ENCODE data around the gene MRPL17. TPM values are rescaled to one million over a fixed set of nuclear protein-coding genes. Genes with fewer than 3 reads are reported as not detected.
"Not testable (repeated sequence)": the region's sequence is repeated elsewhere in the genome, so short reads cannot be mapped to it uniquely, and the experiment has no call there.

Gene MRPL17
- total RNA-seq, 1 experiment from 2014 or later, result 75.0 TPM

GRCh38 chr11:6703247-6704063 lies 20.3 kb upstream of the MRPL17 start:
- no peaks in the 10 kb centered on the region for H3K9me3 ChIP-seq (ENCODE audit: control insufficient read depth in 1 of 2, insufficient read depth in 1 of 2, low read depth in 1 of 2, low read length in 2 of 2)
- H3K79me2 ChIP-seq (ENCODE audit: insufficient read depth, low read length), result no peaks in the 10 kb centered on the region
- H2AFZ ChIP-seq (ENCODE audit: low read depth, low read length, poor library complexity, severe bottlenecking), result no peak overlapping the region
- H3K27ac ChIP-seq (ENCODE audit: low read depth, low read length), result no peak overlapping the region
- ATAC-seq (peak; percentile 93), DNase-seq (ENCODE audit: low read depth, low spot score) (peak; percentile 24)
- no TSS peak for BruUV-seq (replicated peaks)
- H4K20me1 ChIP-seq (ENCODE audit: insufficient read depth), result no peaks in the 10 kb centered on the region
- H3K9ac ChIP-seq (ENCODE audit: low read length), result no peak overlapping the region
- H3K4me3 ChIP-seq (replicated peaks in 1 of 2; ENCODE audit: low read depth in 1 of 2, low read length in 2 of 2), result no peak overlapping the region
- ChIA-PET POLR2A (no interaction called here), RAD21 (ENCODE audit: low non-redundant PET in 1 of 2, low total read pairs in 2 of 2, uncharacterized antibody in 2 of 2, unreplicated experiment in 2 of 2) (no interaction called here), CTCF (interaction anchor here (0.6 to 5.6 kb wide), 5 partner anchors 8 to 325 kb away, joined by 3 to 53 read pairs (median 4); partner anchors contain the start of gene MRPL17)
- no peaks in the 10 kb centered on the region for H3K36me3 ChIP-seq (ENCODE audit: control insufficient read depth in 1 of 2, insufficient read depth in 2 of 2, low read length in 2 of 2)
- H3K9me2 ChIP-seq (ENCODE audit: insufficient read depth), result no peaks in the 10 kb centered on the region
- TF ChIP-seq CBX3 (IDR thresholded peaks at IDR 0.05; ENCODE audit: low read depth) (peak; percentile 70; the same call in 1 of the 2 replicates), CEBPB (IDR thresholded peaks at IDR 0.05; ENCODE audit: low read depth) (peak; percentile 94), FOSL1 (IDR thresholded peaks at IDR 0.05; ENCODE audit: low read depth) (no peak), TCF7L2 (IDR thresholded peaks at IDR 0.05; ENCODE audit: borderline replicate concordance, extremely low read depth, insufficient read depth, insufficient read length) (no peak), CTCF (IDR thresholded peaks at IDR 0.05 in 2 of 3, conservative IDR thresholded peaks at IDR 0.05 in 1 of 3; ENCODE audit: borderline replicate concordance in 1 of 3, insufficient read depth in 1 of 3, low read depth in 2 of 3, low read length in 2 of 3) (peak; percentile 64 to 77 (median 74); a peak in 5 of 6 replicates), MAX (IDR thresholded peaks at IDR 0.05) (no peak), ZBTB33 (IDR thresholded peaks at IDR 0.05; ENCODE audit: extremely low read depth, insufficient replicate concordance, low read length) (no peak), RAD21 (IDR thresholded peaks at IDR 0.05; ENCODE audit: low read depth) (peak; percentile 66)
- H3K4me1 ChIP-seq (ENCODE audit: control insufficient read depth in 1 of 2, insufficient read depth in 2 of 2, low read length in 2 of 2), result no peaks in the 10 kb centered on the region
- no peaks in the 10 kb centered on the region for H3K27me3 ChIP-seq (ENCODE audit: insufficient read depth, low read length)
- H3K4me2 ChIP-seq (ENCODE audit: low read length), result no peak overlapping the region
- intact Hi-C loops (cut with micrococcal nuclease), result loop anchor here (1.0 kb wide), 1 partner anchor 54 kb away; no protein-coding TSS in a partner anchor

GRCh38 chr11:6701955-6702354 lies 18.8 kb upstream of the MRPL17 start:
- H3K36me3 ChIP-seq (ENCODE audit: control insufficient read depth in 1 of 2, insufficient read depth in 2 of 2, low read length in 2 of 2); H3K9ac ChIP-seq (ENCODE audit: low read length); intact Hi-C loops (cut with micrococcal nuclease); POLR2A ChIA-PET; H3K27me3 ChIP-seq (ENCODE audit: insufficient read depth, low read length); ATAC-seq; H3K4me1 ChIP-seq (ENCODE audit: control insufficient read depth in 1 of 2, insufficient read depth in 2 of 2, low read length in 2 of 2); H3K4me2 ChIP-seq (ENCODE audit: low read length); H4K20me1 ChIP-seq (ENCODE audit: insufficient read depth); H3K9me3 ChIP-seq (ENCODE audit: control insufficient read depth in 1 of 2, insufficient read depth in 1 of 2, low read depth in 1 of 2, low read length in 2 of 2); DNase-seq (ENCODE audit: low read depth, low spot score); H3K79me2 ChIP-seq (ENCODE audit: insufficient read depth, low read length); H2AFZ ChIP-seq (ENCODE audit: low read depth, low read length, poor library complexity, severe bottlenecking); H3K9me2 ChIP-seq (ENCODE audit: insufficient read depth); RAD21 ChIA-PET (ENCODE audit: low non-redundant PET in 1 of 2, low total read pairs in 2 of 2, uncharacterized antibody in 2 of 2, unreplicated experiment in 2 of 2); H3K27ac ChIP-seq (ENCODE audit: low read depth, low read length); H3K4me3 ChIP-seq (replicated peaks in 1 of 2; ENCODE audit: low read depth in 1 of 2, low read length in 2 of 2); BruUV-seq (replicated peaks): not testable (repeated sequence)
- CTCF ChIA-PET, result interaction anchor here (5.6 kb wide), 1 partner anchor 323 kb away, joined by 53 read pairs; no protein-coding TSS in a partner anchor
